Measurements from ENCODE around the gene FAM13B.

- TF ChIP-seq CTCF (conservative IDR thresholded peaks at IDR 0.05; ENCODE audit: low read depth, low read length) (no peak), EZH2 (IDR thresholded peaks at IDR 0.05; ENCODE audit: low read length, unreplicated experiment) (no peak), EZH2phosphoT487 (IDR thresholded peaks at IDR 0.05; ENCODE audit: borderline replicate concordance, low read length) (no peak)
These were observed 72.1 kb downstream of the FAM13B start for GRCh38 chr5:137960819-137961218.
